ENCODE results near the gene PIGU. TPM values are rescaled to one million over a fixed set of nuclear protein-coding genes. Genes with fewer than 3 reads are reported as not detected.

The PIGU gene
- total and polyA plus RNA-seq, 2 of the 13 experiments (the other 11 are each of a cell fraction or from before 2014, with no cell fraction given), result 45.5 to 231 TPM

DNA sequence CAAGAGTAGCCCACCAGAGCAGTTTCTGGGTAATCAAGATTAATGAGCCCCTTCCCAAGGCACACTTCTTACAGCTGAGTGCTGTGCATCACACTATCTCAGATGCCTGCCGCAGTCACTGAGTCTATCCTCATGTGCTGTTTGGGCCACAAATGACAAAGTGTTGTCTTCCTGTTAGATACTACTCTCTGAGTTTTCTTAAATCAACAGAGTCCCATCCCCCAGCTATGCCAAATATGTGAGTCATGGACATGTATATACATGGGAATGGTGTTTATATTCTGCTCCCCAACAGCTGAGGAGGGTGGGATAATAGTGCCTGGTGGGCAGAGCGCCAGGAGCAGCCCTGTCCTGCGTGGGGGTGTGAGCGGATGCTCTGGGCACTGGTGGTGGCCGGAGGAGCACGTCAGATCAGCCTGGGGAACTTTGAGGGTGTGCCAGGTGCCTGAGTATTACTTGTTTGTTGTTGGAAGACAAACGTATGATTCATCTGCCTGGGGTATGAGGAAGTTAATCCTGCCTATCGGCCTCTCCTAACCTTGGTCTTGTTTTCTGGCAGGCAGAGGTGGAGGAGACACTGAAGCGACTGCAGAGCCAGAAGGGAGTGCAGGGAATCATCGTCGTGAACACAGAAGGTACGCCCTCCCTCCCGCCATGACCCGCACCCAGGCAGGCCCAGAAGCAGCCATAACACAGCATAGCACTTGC lies 151.0 kb downstream of the PIGU start (continued):
- TF ChIP-seq FOXP1 (IDR thresholded peaks at IDR 0.05) (peak; percentile 87), FOXP1 (CRISPR knock-in tag; IDR thresholded peaks at IDR 0.05) (peak; percentile 97), RBM39 (IDR thresholded peaks at IDR 0.05; ENCODE audit: low read depth, low read length, poor library complexity, severe bottlenecking) (no peak), ZNF253 (CRISPR knock-in tag; IDR thresholded peaks at IDR 0.05; ENCODE audit: borderline replicate concordance) (no peak), SALL1 (CRISPR knock-in tag; IDR thresholded peaks at IDR 0.05) (peak; percentile 99), ZNF75D (CRISPR knock-in tag; IDR thresholded peaks at IDR 0.05; ENCODE audit: borderline replicate concordance) (no peak), FOSL2 (CRISPR knock-in tag; IDR thresholded peaks at IDR 0.05) (peak; percentile 99), ZNF124 (CRISPR knock-in tag; IDR thresholded peaks at IDR 0.05) (0 out of 2 replicates have a peak, but pooled peaks have one; percentile 50), ZNF317 (CRISPR knock-in tag; IDR thresholded peaks at IDR 0.05) (peak; percentile 98), NONO (IDR thresholded peaks at IDR 0.05) (no peak), NONO (CRISPR knock-in tag; conservative IDR thresholded peaks at IDR 0.05) (peak; percentile 71)
- TF ChIP-seq, protein P1, sequence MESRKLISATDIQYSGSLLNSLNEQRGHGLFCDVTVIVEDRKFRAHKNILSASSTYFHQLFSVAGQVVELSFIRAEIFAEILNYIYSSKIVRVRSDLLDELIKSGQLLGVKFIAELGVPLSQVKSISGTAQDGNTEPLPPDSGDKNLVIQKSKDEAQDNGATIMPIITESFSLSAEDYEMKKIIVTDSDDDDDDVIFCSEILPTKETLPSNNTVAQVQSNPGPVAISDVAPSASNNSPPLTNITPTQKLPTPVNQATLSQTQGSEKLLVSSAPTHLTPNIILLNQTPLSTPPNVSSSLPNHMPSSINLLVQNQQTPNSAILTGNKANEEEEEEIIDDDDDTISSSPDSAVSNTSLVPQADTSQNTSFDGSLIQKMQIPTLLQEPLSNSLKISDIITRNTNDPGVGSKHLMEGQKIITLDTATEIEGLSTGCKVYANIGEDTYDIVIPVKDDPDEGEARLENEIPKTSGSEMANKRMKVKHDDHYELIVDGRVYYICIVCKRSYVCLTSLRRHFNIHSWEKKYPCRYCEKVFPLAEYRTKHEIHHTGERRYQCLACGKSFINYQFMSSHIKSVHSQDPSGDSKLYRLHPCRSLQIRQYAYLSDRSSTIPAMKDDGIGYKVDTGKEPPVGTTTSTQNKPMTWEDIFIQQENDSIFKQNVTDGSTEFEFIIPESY (CRISPR knock-in tag; IDR thresholded peaks at IDR 0.05), result peak; percentile 95
- TF ChIP-seq, protein P2, sequence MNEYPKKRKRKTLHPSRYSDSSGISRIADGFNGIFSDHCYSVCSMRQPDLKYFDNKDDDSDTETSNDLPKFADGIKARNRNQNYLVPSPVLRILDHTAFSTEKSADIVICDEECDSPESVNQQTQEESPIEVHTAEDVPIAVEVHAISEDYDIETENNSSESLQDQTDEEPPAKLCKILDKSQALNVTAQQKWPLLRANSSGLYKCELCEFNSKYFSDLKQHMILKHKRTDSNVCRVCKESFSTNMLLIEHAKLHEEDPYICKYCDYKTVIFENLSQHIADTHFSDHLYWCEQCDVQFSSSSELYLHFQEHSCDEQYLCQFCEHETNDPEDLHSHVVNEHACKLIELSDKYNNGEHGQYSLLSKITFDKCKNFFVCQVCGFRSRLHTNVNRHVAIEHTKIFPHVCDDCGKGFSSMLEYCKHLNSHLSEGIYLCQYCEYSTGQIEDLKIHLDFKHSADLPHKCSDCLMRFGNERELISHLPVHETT (CRISPR knock-in tag; conservative IDR thresholded peaks at IDR 0.05), result peak; percentile 57; the same call in 1 of the 2 replicates
- TF ChIP-seq, protein P3, sequence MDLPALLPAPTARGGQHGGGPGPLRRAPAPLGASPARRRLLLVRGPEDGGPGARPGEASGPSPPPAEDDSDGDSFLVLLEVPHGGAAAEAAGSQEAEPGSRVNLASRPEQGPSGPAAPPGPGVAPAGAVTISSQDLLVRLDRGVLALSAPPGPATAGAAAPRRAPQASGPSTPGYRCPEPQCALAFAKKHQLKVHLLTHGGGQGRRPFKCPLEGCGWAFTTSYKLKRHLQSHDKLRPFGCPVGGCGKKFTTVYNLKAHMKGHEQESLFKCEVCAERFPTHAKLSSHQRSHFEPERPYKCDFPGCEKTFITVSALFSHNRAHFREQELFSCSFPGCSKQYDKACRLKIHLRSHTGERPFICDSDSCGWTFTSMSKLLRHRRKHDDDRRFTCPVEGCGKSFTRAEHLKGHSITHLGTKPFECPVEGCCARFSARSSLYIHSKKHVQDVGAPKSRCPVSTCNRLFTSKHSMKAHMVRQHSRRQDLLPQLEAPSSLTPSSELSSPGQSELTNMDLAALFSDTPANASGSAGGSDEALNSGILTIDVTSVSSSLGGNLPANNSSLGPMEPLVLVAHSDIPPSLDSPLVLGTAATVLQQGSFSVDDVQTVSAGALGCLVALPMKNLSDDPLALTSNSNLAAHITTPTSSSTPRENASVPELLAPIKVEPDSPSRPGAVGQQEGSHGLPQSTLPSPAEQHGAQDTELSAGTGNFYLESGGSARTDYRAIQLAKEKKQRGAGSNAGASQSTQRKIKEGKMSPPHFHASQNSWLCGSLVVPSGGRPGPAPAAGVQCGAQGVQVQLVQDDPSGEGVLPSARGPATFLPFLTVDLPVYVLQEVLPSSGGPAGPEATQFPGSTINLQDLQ (CRISPR knock-in tag; IDR thresholded peaks at IDR 0.05), result no peak
- TF ChIP-seq, protein P4, sequence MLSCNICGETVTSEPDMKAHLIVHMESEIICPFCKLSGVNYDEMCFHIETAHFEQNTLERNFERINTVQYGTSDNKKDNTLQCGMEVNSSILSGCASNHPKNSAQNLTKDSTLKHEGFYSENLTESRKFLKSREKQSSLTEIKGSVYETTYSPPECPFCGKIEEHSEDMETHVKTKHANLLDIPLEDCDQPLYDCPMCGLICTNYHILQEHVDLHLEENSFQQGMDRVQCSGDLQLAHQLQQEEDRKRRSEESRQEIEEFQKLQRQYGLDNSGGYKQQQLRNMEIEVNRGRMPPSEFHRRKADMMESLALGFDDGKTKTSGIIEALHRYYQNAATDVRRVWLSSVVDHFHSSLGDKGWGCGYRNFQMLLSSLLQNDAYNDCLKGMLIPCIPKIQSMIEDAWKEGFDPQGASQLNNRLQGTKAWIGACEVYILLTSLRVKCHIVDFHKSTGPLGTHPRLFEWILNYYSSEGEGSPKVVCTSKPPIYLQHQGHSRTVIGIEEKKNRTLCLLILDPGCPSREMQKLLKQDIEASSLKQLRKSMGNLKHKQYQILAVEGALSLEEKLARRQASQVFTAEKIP (CRISPR knock-in tag; IDR thresholded peaks at IDR 0.05; ENCODE audit: borderline replicate concordance), result no peak
- TF ChIP-seq, protein P5, sequence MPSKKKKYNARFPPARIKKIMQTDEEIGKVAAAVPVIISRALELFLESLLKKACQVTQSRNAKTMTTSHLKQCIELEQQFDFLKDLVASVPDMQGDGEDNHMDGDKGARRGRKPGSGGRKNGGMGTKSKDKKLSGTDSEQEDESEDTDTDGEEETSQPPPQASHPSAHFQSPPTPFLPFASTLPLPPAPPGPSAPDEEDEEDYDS (CRISPR knock-in tag; IDR thresholded peaks at IDR 0.05), result peak; percentile 69
- TF ChIP-seq, protein P6, sequence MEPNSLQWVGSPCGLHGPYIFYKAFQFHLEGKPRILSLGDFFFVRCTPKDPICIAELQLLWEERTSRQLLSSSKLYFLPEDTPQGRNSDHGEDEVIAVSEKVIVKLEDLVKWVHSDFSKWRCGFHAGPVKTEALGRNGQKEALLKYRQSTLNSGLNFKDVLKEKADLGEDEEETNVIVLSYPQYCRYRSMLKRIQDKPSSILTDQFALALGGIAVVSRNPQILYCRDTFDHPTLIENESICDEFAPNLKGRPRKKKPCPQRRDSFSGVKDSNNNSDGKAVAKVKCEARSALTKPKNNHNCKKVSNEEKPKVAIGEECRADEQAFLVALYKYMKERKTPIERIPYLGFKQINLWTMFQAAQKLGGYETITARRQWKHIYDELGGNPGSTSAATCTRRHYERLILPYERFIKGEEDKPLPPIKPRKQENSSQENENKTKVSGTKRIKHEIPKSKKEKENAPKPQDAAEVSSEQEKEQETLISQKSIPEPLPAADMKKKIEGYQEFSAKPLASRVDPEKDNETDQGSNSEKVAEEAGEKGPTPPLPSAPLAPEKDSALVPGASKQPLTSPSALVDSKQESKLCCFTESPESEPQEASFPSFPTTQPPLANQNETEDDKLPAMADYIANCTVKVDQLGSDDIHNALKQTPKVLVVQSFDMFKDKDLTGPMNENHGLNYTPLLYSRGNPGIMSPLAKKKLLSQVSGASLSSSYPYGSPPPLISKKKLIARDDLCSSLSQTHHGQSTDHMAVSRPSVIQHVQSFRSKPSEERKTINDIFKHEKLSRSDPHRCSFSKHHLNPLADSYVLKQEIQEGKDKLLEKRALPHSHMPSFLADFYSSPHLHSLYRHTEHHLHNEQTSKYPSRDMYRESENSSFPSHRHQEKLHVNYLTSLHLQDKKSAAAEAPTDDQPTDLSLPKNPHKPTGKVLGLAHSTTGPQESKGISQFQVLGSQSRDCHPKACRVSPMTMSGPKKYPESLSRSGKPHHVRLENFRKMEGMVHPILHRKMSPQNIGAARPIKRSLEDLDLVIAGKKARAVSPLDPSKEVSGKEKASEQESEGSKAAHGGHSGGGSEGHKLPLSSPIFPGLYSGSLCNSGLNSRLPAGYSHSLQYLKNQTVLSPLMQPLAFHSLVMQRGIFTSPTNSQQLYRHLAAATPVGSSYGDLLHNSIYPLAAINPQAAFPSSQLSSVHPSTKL (CRISPR knock-in tag; IDR thresholded peaks at IDR 0.05), result peak; percentile 98
